ENCODE data around the gene FAM3D.
"Not testable (repeated sequence)": the region's sequence is repeated elsewhere in the genome, so short reads cannot be mapped to it uniquely, and the experiment has no call there.

FAM3D gene

GRCh38 chr3:58666683-58667082 lies at the start of gene FAM3D:
FAM3D (minus strand) TSS chr3:58666774; CDS start chr3:58655563, 11,211 bp downstream.
- peak; percentile 46 for DNase-seq

GRCh38 chr3:58713715-58714401 lies 47.3 kb upstream of the FAM3D start:
- DNase-seq = no peak

GRCh38 chr3:58711871-58712270 lies 45.3 kb upstream of the FAM3D start:
- DNase-seq = no peak

- not testable (repeated sequence) for DNase-seq
These were observed 42.4 kb upstream of the FAM3D start for GRCh38 chr3:58708983-58709382.

GRCh38 chr3:58708116-58708791 lies 41.7 kb upstream of the FAM3D start:
- DNase-seq = no peak

GRCh38 chr3:58707390-58707930 lies 40.9 kb upstream of the FAM3D start:
- DNase-seq = no peak

GRCh38 chr3:58706395-58707167 lies 40.0 kb upstream of the FAM3D start:
- DNase-seq = no peak

GRCh38 chr3:58704745-58705144 lies 38.2 kb upstream of the FAM3D start:
- DNase-seq = no peak

- not testable (repeated sequence) for DNase-seq
These were observed 37.7 kb upstream of the FAM3D start for GRCh38 chr3:58704304-58704703.

- no peak for DNase-seq
These were observed 31.7 kb upstream of the FAM3D start for GRCh38 chr3:58698246-58698645.

- DNase-seq = no peak
These were observed 31.0 kb upstream of the FAM3D start for GRCh38 chr3:58697561-58697960.

GRCh38 chr3:58696813-58697212 lies 30.2 kb upstream of the FAM3D start:
- not testable (repeated sequence) for DNase-seq

GRCh38 chr3:58696093-58696492 lies 29.5 kb upstream of the FAM3D start:
- no peak for DNase-seq

GRCh38 chr3:58695284-58695683 lies 28.7 kb upstream of the FAM3D start:
- DNase-seq = not testable (repeated sequence)

GRCh38 chr3:58693940-58694850 lies 27.6 kb upstream of the FAM3D start:
- peak; percentile 41 for DNase-seq

- DNase-seq = no peak
These were observed 25.9 kb upstream of the FAM3D start for GRCh38 chr3:58692484-58692883.

GRCh38 chr3:58691997-58692396 lies 25.4 kb upstream of the FAM3D start:
- no peak for DNase-seq

- no peak for DNase-seq
These were observed 23.9 kb upstream of the FAM3D start for GRCh38 chr3:58690490-58690889.

- no peak for DNase-seq
These were observed 22.0 kb upstream of the FAM3D start for GRCh38 chr3:58688574-58688973.

- DNase-seq = no peak
These were observed 20.3 kb upstream of the FAM3D start for GRCh38 chr3:58686847-58687246.

GRCh38 chr3:58685641-58686040 lies 19.1 kb upstream of the FAM3D start:
- no peak for DNase-seq

GRCh38 chr3:58683466-58683865 lies 16.9 kb upstream of the FAM3D start:
- DNase-seq = no peak

Measured in GDM1 (cell line).